OCI-LY1 (cell line): ENCODE results near the gene ACTN4.
A peak's percentile ranks its signal among the peaks of the same experiment; 100 is the strongest.

Experiments used
- H2AFZ ChIP-seq: fragments of 200-600 bp; sonication (generic), shearing (Covaris generic); 2 replicates; pipeline ENCODE4 v1.6.0; 2014; ENCODE audit warnings: antibody characterized with exemption, mild to moderate bottlenecking, low read length
- H3F3A ChIP-seq: fragments of 200-600 bp; sonication (generic), shearing (Covaris generic); 2 replicates; pipeline ENCODE4 v1.6.0; 2014; ENCODE audit warnings: mild to moderate bottlenecking, antibody characterized with exemption, low read length, moderate library complexity; ENCODE audit not compliant: insufficient read depth
- H3K27ac ChIP-seq: fragments of 200-600 bp; sonication (generic); 2 replicates; pipeline ENCODE4 v1.5.1; 2014; ENCODE audit warnings: low read length, mixed run types, mild to moderate bottlenecking, low read depth; ENCODE audit not compliant: poor library complexity, severe bottlenecking
- H3K27me3 ChIP-seq: fragments of 200-600 bp; sonication (generic); 2 replicates; pipeline ENCODE4 v1.6.0; 2014; ENCODE audit warnings: antibody characterized with exemption, mild to moderate bottlenecking, low read length, moderate library complexity; ENCODE audit not compliant: insufficient read depth
- H3K36me3 ChIP-seq: fragments of 200-600 bp; sonication (generic); 2 replicates; pipeline ENCODE4 v1.6.1; 2014; ENCODE audit warnings: mild to moderate bottlenecking, antibody characterized with exemption, low read length, moderate library complexity, mixed read lengths; ENCODE audit not compliant: insufficient read depth
- H3K4me1 ChIP-seq: fragments of 200-600 bp; sonication (generic); 2 replicates; pipeline ENCODE4 v1.5.1; 2014; ENCODE audit warnings: mild to moderate bottlenecking, low read length, moderate library complexity; ENCODE audit not compliant: insufficient read depth, severe bottlenecking
- H3K4me2 ChIP-seq: fragments of 200-600 bp; sonication (generic), shearing (Covaris generic); 2 replicates; pipeline ENCODE4 v1.6.1; 2014; ENCODE audit warnings: low read length
- H3K4me3 ChIP-seq: fragments of 200-600 bp; sonication (generic); 2 replicates; pipeline ENCODE4 v1.5.1; 2014; ENCODE audit warnings: low read length, low read depth, mild to moderate bottlenecking, mixed read lengths; ENCODE audit not compliant: poor library complexity, severe bottlenecking
- H3K79me2 ChIP-seq: fragments of 200-600 bp; shearing (Covaris generic); 2 replicates; pipeline ENCODE4 v1.6.1; 2016; ENCODE audit warnings: mixed run types, low read length, mixed read lengths; ENCODE audit not compliant: insufficient read depth
- H3K9ac ChIP-seq: fragments of 200-600 bp; sonication (generic), shearing (Covaris generic); 2 replicates; pipeline ENCODE4 v1.6.1; 2014; ENCODE audit warnings: mild to moderate bottlenecking, low read length, mixed read lengths
- H3K9me2 ChIP-seq: fragments of 200-600 bp; sonication (generic), shearing (Covaris generic); 2 replicates; pipeline ENCODE4 v1.6.1; 2014; ENCODE audit warnings: low read depth, mild to moderate bottlenecking, low read length, mixed read lengths
- H3K9me3 ChIP-seq: fragments of 200-600 bp; shearing (Covaris generic); 2 replicates; pipeline ENCODE4 v1.6.1; 2014; ENCODE audit warnings: low read length, mixed read lengths
- H4K20me1 ChIP-seq: fragments of 200-600 bp; sonication (generic), shearing (Covaris generic); 2 replicates; pipeline ENCODE4 v1.6.0; 2016; ENCODE audit warnings: mild to moderate bottlenecking, low read length; ENCODE audit not compliant: insufficient read depth
- EZH2 ChIP-seq: fragments of 200-600 bp; sonication (generic), shearing (Covaris generic); IDR thresholded peaks from 2 replicates; pipeline ENCODE4 v1.8.0; 2017; ENCODE audit warnings: borderline replicate concordance, mixed run types, mild to moderate bottlenecking, antibody characterized with exemption, low read length, moderate library complexity, mixed read lengths
- TF ChIP-seq, protein P1 (sequence below): fragments of 200-600 bp; sonication (generic), shearing (Covaris generic); IDR thresholded peaks from 2 replicates; pipeline ENCODE4 v1.5.1; 2017; ENCODE audit warnings: mild to moderate bottlenecking, antibody characterized with exemption, low read length, moderate library complexity, mixed read lengths

The ACTN4 gene

DNA sequence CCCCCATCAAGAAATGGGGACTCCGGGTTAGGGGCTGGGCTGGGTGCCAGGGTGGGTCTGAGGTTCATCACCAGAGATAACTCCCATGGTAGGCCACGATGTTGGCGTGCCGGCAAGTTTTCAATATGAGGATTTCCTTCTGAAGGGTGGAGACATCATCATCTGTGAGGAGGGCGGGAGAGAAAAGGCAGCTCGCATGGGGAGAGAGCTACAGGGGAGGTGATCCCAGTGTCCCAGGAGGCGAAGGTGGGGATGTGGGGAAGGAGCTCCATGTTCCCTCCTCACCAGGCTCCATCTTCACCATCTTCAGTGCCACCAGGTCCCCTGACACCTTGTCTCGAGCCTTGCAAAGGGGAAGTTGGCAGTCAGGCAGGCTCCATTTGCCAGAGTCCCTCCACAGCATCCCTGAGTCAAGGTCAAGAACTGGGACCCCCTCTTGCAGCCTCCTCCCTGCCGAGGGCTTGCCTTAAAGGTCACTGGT, 30.1 kb upstream of the ACTN4 start:
- H3K4me1 ChIP-seq: peaks cover 35% of the 10 kb centered on the region
- H3K79me2 ChIP-seq: peaks cover 24% of the 10 kb centered on the region
- H3K27ac ChIP-seq: peak overlapping the region; percentile 94
- H3K36me3 ChIP-seq: peaks cover 57% of the 10 kb centered on the region
- H3K27me3 ChIP-seq: no peaks in the 10 kb centered on the region
- H3K4me2 ChIP-seq: peak overlapping the region; percentile 73
- H2AFZ ChIP-seq: no peak overlapping the region
- no peaks in the 10 kb centered on the region for H3F3A ChIP-seq
- H3K9ac ChIP-seq: peak overlapping the region; percentile 93
- no peak for TF ChIP-seq EZH2
- TF ChIP-seq, protein P1, sequence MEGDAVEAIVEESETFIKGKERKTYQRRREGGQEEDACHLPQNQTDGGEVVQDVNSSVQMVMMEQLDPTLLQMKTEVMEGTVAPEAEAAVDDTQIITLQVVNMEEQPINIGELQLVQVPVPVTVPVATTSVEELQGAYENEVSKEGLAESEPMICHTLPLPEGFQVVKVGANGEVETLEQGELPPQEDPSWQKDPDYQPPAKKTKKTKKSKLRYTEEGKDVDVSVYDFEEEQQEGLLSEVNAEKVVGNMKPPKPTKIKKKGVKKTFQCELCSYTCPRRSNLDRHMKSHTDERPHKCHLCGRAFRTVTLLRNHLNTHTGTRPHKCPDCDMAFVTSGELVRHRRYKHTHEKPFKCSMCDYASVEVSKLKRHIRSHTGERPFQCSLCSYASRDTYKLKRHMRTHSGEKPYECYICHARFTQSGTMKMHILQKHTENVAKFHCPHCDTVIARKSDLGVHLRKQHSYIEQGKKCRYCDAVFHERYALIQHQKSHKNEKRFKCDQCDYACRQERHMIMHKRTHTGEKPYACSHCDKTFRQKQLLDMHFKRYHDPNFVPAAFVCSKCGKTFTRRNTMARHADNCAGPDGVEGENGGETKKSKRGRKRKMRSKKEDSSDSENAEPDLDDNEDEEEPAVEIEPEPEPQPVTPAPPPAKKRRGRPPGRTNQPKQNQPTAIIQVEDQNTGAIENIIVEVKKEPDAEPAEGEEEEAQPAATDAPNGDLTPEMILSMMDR: no peak
- H3K9me3 ChIP-seq: no peaks in the 10 kb centered on the region
- H3K4me3 ChIP-seq: peak overlapping the region; percentile 100
- no peaks in the 10 kb centered on the region for H4K20me1 ChIP-seq
- no peaks in the 10 kb centered on the region for H3K9me2 ChIP-seq

DNA sequence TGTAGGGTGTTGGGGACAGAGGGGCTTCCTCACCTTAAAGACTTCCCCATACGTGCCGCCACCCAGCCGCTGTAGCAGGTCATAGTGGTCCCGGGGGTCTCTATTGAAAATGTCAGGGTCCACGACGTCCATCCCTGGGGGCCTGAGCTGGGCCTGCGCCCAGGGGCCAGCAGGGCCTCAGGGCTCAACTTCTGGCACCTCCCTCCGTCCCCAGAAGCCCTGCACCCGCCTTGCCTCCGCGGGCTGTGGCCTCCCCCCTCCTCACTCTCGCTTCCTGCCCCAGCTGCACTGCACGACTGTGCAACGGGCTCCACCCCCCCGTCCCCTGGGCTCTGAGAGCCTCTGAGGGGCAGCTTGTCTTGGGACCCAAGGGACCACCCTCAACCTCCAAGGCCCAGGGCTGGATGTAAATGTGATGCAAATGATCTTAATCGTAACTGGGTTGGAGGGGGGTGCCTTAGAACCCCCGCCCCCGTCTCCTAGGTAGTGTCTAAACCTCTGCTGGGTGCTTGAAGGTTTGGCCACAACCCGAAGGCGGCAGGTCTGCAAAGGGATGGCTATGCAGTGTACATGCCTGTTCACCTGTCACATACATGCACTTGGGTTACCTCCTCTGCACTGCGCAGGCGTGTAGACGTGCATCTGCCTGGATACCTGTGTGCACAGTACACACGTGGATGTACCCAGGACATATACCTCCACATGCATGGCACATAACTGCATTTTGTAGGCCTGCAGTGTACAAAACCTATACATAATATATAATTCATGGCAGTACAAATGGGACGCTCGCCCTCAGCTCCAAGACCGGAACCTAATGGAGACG, 29.5 kb upstream of the ACTN4 start, which contains the start of gene MAP4K1:
Gene MAP4K1 (minus strand): TSS at position 190 of the 826 bp plus-strand sequence. CDS start 58 bp downstream, at position 132.
- H3K9me3 ChIP-seq: no peaks in the 10 kb centered on the region
- H3K4me3 ChIP-seq: peak within 1 kb of the TSS; percentile 100
- H2AFZ ChIP-seq: no peak within 1 kb of the TSS
- no peaks in the 10 kb centered on the region for H3K9me2 ChIP-seq
- H3K4me1 ChIP-seq: peaks cover 35% of the 10 kb centered on the region
- peak within 1 kb of the TSS; percentile 94 for H3K27ac ChIP-seq
- peak within 1 kb of the TSS; percentile 93 for H3K9ac ChIP-seq
- no peak for TF ChIP-seq EZH2
- TF ChIP-seq, protein P1: no peak
- H3F3A ChIP-seq: no peaks in the 10 kb centered on the region
- H4K20me1 ChIP-seq: no peaks in the 10 kb centered on the region
- peaks cover 56% of the 10 kb centered on the region for H3K36me3 ChIP-seq
- H3K79me2 ChIP-seq: peaks cover 24% of the 10 kb centered on the region
- H3K4me2 ChIP-seq: peak within 1 kb of the TSS; percentile 73
- no peaks in the 10 kb centered on the region for H3K27me3 ChIP-seq

DNA sequence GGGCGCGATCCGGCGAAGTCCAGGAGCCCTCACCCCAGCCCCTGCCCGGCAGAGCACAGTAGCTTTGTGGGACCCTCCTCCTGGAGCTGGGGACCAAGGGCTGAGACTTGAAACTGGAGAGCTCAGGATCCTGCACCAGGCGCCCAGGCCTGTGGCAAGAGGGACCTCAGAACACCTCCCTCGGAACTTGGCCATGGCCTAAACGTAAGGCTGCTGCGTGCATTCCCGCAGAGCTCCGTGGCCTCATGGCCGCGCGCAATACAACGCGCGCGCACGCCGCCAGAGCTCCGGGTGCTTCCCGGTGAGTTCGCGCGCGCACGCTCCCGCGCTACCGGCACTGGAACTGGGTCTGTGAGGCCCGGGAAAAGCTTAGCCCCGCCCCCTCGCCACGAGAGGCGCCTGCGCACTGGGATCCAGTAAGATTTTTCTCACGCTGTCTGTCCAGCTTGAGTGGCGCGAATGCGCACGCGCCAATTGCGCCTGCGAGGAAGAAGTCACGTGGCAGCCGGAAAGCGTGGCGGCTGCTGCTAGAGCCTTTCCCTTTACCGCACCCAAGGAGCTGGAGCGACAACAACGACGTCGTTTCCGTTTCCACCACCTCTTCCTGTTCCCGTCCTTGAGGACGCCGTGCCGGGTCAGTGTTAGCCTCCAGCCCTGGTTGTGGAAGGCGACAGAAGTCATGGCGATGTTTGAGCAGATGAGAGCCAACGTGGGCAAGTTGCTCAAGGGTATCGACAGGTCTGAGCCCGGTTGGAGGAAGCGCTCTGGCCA, 28.7 kb upstream of the ACTN4 start, which contains the start of gene EIF3K:
Gene EIF3K (plus strand): TSS at position 599 of the 771 bp plus-strand sequence. CDS start 81 bp downstream, at position 680.
- Histone ChIP-seq H3K9ac (peak within 1 kb of the TSS; percentile 100), H3K9me2 (no peaks in the 10 kb centered on the region), H3K27ac (peak within 1 kb of the TSS; percentile 94), H3K4me1 (peaks cover 35% of the 10 kb centered on the region), H3K4me2 (peak within 1 kb of the TSS; percentile 73), H2AFZ (no peak within 1 kb of the TSS), H3F3A (no peaks in the 10 kb centered on the region), H3K27me3 (no peaks in the 10 kb centered on the region), H3K4me3 (peak within 1 kb of the TSS; percentile 100), H3K36me3 (peaks cover 51% of the 10 kb centered on the region), H3K79me2 (peaks cover 24% of the 10 kb centered on the region), H3K9me3 (no peaks in the 10 kb centered on the region), H4K20me1 (no peaks in the 10 kb centered on the region)
- TF ChIP-seq, protein P1: no peak
